Keratinocyte (primary cell): ENCODE results near the gene SBNO2.

Experiments used
- EZH2 ChIP-seq: IDR thresholded peaks from one replicate; pipeline ENCODE4 v1.6.1; 2012; ENCODE audit warnings: inconsistent platforms, mild to moderate bottlenecking, low read length, moderate library complexity
- TF ChIP-seq, protein P1 (sequence below), 3 experiments: IDR thresholded peaks in 1 of 3; conservative IDR thresholded peaks in 1 of 3; optimal IDR thresholded peaks in 1 of 3; 2 replicates in 2 of 3; 3 replicates in 1 of 3; pipeline versions ENCODE3 to v1.5.1; 2011; ENCODE audit warnings: low read length in 3 of 3, mild to moderate bottlenecking in 3 of 3, moderate library complexity in 2 of 3, control low read depth in 1 of 3, inconsistent platforms in 1 of 3; ENCODE audit not compliant: insufficient read depth in 2 of 3; ENCODE audit errors: extremely low read depth in 1 of 3

DNA sequence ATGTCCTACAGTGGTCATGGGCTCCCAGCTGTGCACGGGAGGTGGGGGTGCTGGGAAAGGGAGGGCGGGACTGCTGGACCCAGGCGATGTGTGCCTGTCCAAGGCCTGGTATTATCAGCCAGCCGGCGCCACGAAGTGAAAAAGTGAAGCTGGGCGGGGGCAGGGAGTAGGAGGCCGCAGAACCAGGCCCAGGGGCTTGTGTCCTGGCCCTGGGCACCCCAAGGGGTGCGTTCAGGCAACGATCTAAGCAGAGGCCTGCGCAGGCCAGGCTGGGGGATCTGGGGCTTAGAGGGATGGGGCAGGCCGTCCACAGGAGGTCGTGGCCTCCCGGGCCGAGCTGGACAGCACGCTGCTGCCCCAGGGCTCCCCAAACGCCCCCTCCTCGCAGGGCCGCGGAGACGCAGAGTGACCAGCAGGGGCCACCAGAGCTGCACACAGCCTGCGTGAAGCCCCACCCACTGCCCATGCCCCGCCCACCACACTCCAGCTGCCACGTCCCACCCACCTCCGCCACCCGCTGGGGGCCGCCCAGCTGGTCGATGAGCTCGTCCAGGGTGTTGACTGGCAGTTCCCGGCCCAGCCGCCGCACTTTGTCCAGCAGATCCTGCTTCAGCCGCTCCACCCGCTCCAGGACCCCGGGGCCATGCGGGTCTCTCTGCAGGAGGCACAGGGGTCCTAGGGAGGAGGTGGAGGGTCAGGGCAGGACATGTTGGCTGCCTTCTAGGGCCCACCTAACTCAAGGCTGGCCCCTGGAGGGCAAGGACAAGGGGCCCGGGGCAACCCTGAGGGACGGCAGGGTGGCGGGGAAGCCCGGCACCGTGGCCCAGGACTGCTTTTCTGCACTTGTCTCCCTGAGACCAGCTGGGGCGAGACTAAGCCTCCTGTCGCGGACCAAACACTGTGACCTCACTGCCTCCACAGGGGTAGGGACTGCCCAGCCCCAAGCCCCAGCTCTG lies 60.8 kb downstream of the SBNO2 start:
- TF ChIP-seq, protein P1, sequence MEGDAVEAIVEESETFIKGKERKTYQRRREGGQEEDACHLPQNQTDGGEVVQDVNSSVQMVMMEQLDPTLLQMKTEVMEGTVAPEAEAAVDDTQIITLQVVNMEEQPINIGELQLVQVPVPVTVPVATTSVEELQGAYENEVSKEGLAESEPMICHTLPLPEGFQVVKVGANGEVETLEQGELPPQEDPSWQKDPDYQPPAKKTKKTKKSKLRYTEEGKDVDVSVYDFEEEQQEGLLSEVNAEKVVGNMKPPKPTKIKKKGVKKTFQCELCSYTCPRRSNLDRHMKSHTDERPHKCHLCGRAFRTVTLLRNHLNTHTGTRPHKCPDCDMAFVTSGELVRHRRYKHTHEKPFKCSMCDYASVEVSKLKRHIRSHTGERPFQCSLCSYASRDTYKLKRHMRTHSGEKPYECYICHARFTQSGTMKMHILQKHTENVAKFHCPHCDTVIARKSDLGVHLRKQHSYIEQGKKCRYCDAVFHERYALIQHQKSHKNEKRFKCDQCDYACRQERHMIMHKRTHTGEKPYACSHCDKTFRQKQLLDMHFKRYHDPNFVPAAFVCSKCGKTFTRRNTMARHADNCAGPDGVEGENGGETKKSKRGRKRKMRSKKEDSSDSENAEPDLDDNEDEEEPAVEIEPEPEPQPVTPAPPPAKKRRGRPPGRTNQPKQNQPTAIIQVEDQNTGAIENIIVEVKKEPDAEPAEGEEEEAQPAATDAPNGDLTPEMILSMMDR (optimal IDR thresholded peaks at IDR 0.05 in 1 of 3, IDR thresholded peaks at IDR 0.05 in 1 of 3, conservative IDR thresholded peaks at IDR 0.05 in 1 of 3; ENCODE audit: extremely low read depth in 1 of 3, insufficient read depth in 2 of 3, low read length in 3 of 3), result peak; percentile 49 to 86 (median 71)
- TF ChIP-seq EZH2, result no peak
